Measurements from ENCODE around the gene ZBTB20.

Gene ZBTB20

GRCh38 chr3:114691871-114692270, 455.2 kb downstream of the ZBTB20 start (continued):
- no peak for TF ChIP-seq CSRNP3 (CRISPR knock-in tag; IDR thresholded peaks at IDR 0.05)
- no peak for TF ChIP-seq ZC3H10 (CRISPR knock-in tag; IDR thresholded peaks at IDR 0.05)

GRCh38 chr3:114690911-114691310, 456.2 kb downstream of the ZBTB20 start:
- ATAC-seq: no peak
- TF ChIP-seq PPARA (CRISPR knock-in tag; IDR thresholded peaks at IDR 0.05; ENCODE audit: borderline replicate concordance): no peak
- no peak for TF ChIP-seq RARB (CRISPR knock-in tag; IDR thresholded peaks at IDR 0.05)
- no peak for TF ChIP-seq ZNF70 (CRISPR knock-in tag; IDR thresholded peaks at IDR 0.05)
- TF ChIP-seq ZNF565 (CRISPR knock-in tag; conservative IDR thresholded peaks at IDR 0.05; ENCODE audit: low read depth): no peak
- TF ChIP-seq TSHZ2 (CRISPR knock-in tag; IDR thresholded peaks at IDR 0.05): no peak
- TF ChIP-seq ESRRG (CRISPR knock-in tag; IDR thresholded peaks at IDR 0.05): no peak
- no peak for TF ChIP-seq POU6F1 (CRISPR knock-in tag; IDR thresholded peaks at IDR 0.05; ENCODE audit: borderline replicate concordance, low read depth)
- TF ChIP-seq SNAI2 (CRISPR knock-in tag; IDR thresholded peaks at IDR 0.05): no peak
- no peak for TF ChIP-seq ZFP30 (CRISPR knock-in tag; IDR thresholded peaks at IDR 0.05)
- no peak for TF ChIP-seq PATZ1 (CRISPR knock-in tag; IDR thresholded peaks at IDR 0.05; ENCODE audit: borderline replicate concordance)
- TF ChIP-seq OSR1 (CRISPR knock-in tag; IDR thresholded peaks at IDR 0.05): no peak
- no peak for TF ChIP-seq TOX (CRISPR knock-in tag; IDR thresholded peaks at IDR 0.05; ENCODE audit: borderline replicate concordance)

- ATAC-seq: no peak
- TF ChIP-seq ZFP30 (CRISPR knock-in tag; IDR thresholded peaks at IDR 0.05) (no peak), ARNTL (CRISPR knock-in tag; IDR thresholded peaks at IDR 0.05; ENCODE audit: borderline replicate concordance, low read depth) (no peak)
Measured at GRCh38 chr3:114687151-114687550, 459.9 kb downstream of the ZBTB20 start.

- TF ChIP-seq ZNF565 (CRISPR knock-in tag; conservative IDR thresholded peaks at IDR 0.05; ENCODE audit: low read depth) (no peak), ZFP3 (CRISPR knock-in tag; IDR thresholded peaks at IDR 0.05) (no peak), ISL1 (CRISPR knock-in tag; IDR thresholded peaks at IDR 0.05) (no peak), PPARA (CRISPR knock-in tag; IDR thresholded peaks at IDR 0.05; ENCODE audit: borderline replicate concordance) (no peak), CREB5 (CRISPR knock-in tag; IDR thresholded peaks at IDR 0.05; ENCODE audit: low read depth) (no peak), POU6F1 (CRISPR knock-in tag; IDR thresholded peaks at IDR 0.05; ENCODE audit: borderline replicate concordance, low read depth) (no peak), TCF4 (CRISPR knock-in tag; IDR thresholded peaks at IDR 0.05; ENCODE audit: borderline replicate concordance) (no peak), CSRNP3 (CRISPR knock-in tag; IDR thresholded peaks at IDR 0.05) (no peak), PATZ1 (CRISPR knock-in tag; IDR thresholded peaks at IDR 0.05; ENCODE audit: borderline replicate concordance) (no peak), BACH2 (CRISPR knock-in tag; IDR thresholded peaks at IDR 0.05; ENCODE audit: borderline replicate concordance) (no peak), TOX (CRISPR knock-in tag; IDR thresholded peaks at IDR 0.05; ENCODE audit: borderline replicate concordance) (no peak), RARB (CRISPR knock-in tag; IDR thresholded peaks at IDR 0.05) (no peak), GLIS3 (CRISPR knock-in tag; IDR thresholded peaks at IDR 0.05) (no peak)
- ATAC-seq: no peak
Measured at GRCh38 chr3:114686621-114687020, 460.5 kb downstream of the ZBTB20 start.

Measured in SK-N-SH treated with all-trans-retinoic acid at 6 μM for 48 hours (cell line).